BJ (cell line): ENCODE measurements around the gene SPPL2A. TPM values are rescaled to one million over a fixed set of nuclear protein-coding genes. Genes with fewer than 3 reads are reported as not detected.
A peak's percentile ranks its signal among the peaks of the same experiment; 100 is the strongest.

Experiments used
- CTCF ChIA-PET: fragments of 350-600 bp; formaldehyde crosslinking; extraction: SDS; loops from one replicate; lab custom pipeline; 2021; ENCODE audit warnings: antibody characterized with exemption, inconsistent platforms; lab: Yijun Ruan, JAX
- POLR2A ChIA-PET: fragments of 300-600 bp; sonication (Branson Sonifier 250); formaldehyde crosslinking; extraction: SDS; loops from one replicate; lab custom pipeline; 2021; ENCODE audit warnings: antibody characterized with exemption; lab: Charles Lee
- DNase-seq: peaks from one replicate; pipeline ENCODE4 v3.0.0-alpha.2; 2011; ENCODE audit warnings: low read depth
- H3K27me3 ChIP-seq: 2 replicates; pipeline ENCODE4 v1.6.0; 2011; ENCODE audit warnings: low read length; ENCODE audit not compliant: control insufficient read depth, insufficient read depth
- H3K36me3 ChIP-seq: 2 replicates; pipeline ENCODE4 v1.5.1; 2011; ENCODE audit warnings: low read length; ENCODE audit not compliant: control insufficient read depth, insufficient read depth
- H3K4me3 ChIP-seq: 2 replicates; pipeline ENCODE4 v1.5.1; 2011; ENCODE audit warnings: low read depth, mild to moderate bottlenecking, control low read depth, low read length
- CTCF ChIP-seq: IDR thresholded peaks from 2 replicates; pipeline ENCODE4 v1.5.1; 2011; ENCODE audit warnings: low read depth, mild to moderate bottlenecking, control low read depth, inconsistent platforms, low read length, moderate library complexity; ENCODE audit not compliant: insufficient read depth
- polyA plus RNA-seq: library from polyadenylated mRNA; depleted of rRNA; stranded (reverse); fragments of >200 nt; gene quantifications from 2 replicates; pipeline ENCODE4 v1.2.3, GENCODE V29; 2011

SPPL2A gene
- polyA plus RNA-seq, 1 experiment, result 48.6 TPM

GRCh38 chr15:50773389-50773788, 7.9 kb upstream of the SPPL2A start:
- no peak overlapping the region for H3K4me3 ChIP-seq
- no peaks in the 10 kb centered on the region for H3K36me3 ChIP-seq
- no peak for TF ChIP-seq CTCF
- no peak for DNase-seq
- CTCF ChIA-PET, result no interaction called here
- H3K27me3 ChIP-seq, result no peaks in the 10 kb centered on the region
- POLR2A ChIA-PET, result no interaction called here

- no peak for TF ChIP-seq CTCF
- no peak for DNase-seq
- POLR2A ChIA-PET, result no interaction called here
- no peak overlapping the region for H3K4me3 ChIP-seq
- CTCF ChIA-PET, result interaction anchor here (0.6 to 1.4 kb wide), 2 partner anchors 14 to 602 kb away, joined by 3 to 4 read pairs; no protein-coding TSS in a partner anchor
- no peaks in the 10 kb centered on the region for H3K27me3 ChIP-seq
- no peaks in the 10 kb centered on the region for H3K36me3 ChIP-seq
Measured at GRCh38 chr15:50767332-50767861, 1.9 kb upstream of the SPPL2A start.

GRCh38 chr15:50764461-50765194, 878 bp downstream of the SPPL2A start:
- Histone ChIP-seq H3K27me3 (no peaks in the 10 kb centered on the region), H3K4me3 (peak overlapping the region; percentile 53), H3K36me3 (no peaks in the 10 kb centered on the region)
- POLR2A ChIA-PET, result interaction anchor here (0.6 kb wide), 2 partner anchors 21 to 465 kb away, joined by 3 to 8 read pairs; no protein-coding TSS in a partner anchor
- CTCF ChIA-PET, result interaction anchor here (0.7 kb wide), 1 partner anchor 8 kb away, joined by 3 read pairs; no protein-coding TSS in a partner anchor
- TF ChIP-seq CTCF, result no peak
- no peak for DNase-seq

- Histone ChIP-seq H3K36me3 (no peaks in the 10 kb centered on the region), H3K4me3 (no peak overlapping the region), H3K27me3 (no peaks in the 10 kb centered on the region)
- ChIA-PET CTCF (no interaction called here), POLR2A (no interaction called here)
- DNase-seq, result no peak
- no peak for TF ChIP-seq CTCF
Measured at GRCh38 chr15:50758712-50759205, 6.7 kb downstream of the SPPL2A start.

- ChIA-PET POLR2A (no interaction called here), CTCF (interaction anchor here (0.9 kb wide), 1 partner anchor 15 kb away, joined by 4 read pairs; no protein-coding TSS in a partner anchor)
- H3K4me3 ChIP-seq, result no peak overlapping the region
- TF ChIP-seq CTCF, result no peak
- DNase-seq, result no peak
- no peaks in the 10 kb centered on the region for H3K27me3 ChIP-seq
- H3K36me3 ChIP-seq, result no peaks in the 10 kb centered on the region
Measured at GRCh38 chr15:50753463-50753862, 12.0 kb downstream of the SPPL2A start.
